Caco-2 (cell line): ENCODE data around the gene TMEM244. TPM values are rescaled to one million over a fixed set of nuclear protein-coding genes. Genes with fewer than 3 reads are reported as not detected.

Experiments
- BruUV-seq: library from RNA; stranded (reverse); fragments of 400-500 nt; replicated peaks from 2 replicates; lab custom pipeline; 2021; lab: Mats Ljungman, UMichigan
- CTCF ChIA-PET: fragments of 300-600 bp; sonication (Branson Sonifier 250); formaldehyde crosslinking; loops from one replicate; lab custom pipeline; 2022; ENCODE audit warnings: antibody characterized with exemption; lab: Charles Lee
- POLR2A ChIA-PET: fragments of 300-600 bp; sonication (Branson Sonifier 250); formaldehyde crosslinking; loops from one replicate; lab custom pipeline; 2022; ENCODE audit warnings: antibody characterized with exemption; lab: Charles Lee
- DNase-seq, 2 experiments: peaks; one replicate each; pipeline versions ENCODE4 v3.0.0 to v3.0.0-alpha.2; 2020 to 2022
- H3K27me3 ChIP-seq: replicated peaks from 2 replicates; pipeline ENCODE4 v1.6.0; 2011; ENCODE audit warnings: low read length; ENCODE audit not compliant: control insufficient read depth, insufficient read depth
- H3K36me3 ChIP-seq: 2 replicates; pipeline ENCODE4 v1.5.1; 2011; ENCODE audit warnings: low read length; ENCODE audit not compliant: control insufficient read depth, insufficient read depth
- H3K4me1 ChIP-seq: fragments of 250-450 bp; sonication (Bioruptor Pico); 2 replicates; pipeline ENCODE4 v1.5.1; 2020; ENCODE audit warnings: mild to moderate bottlenecking
- H3K4me3 ChIP-seq: 2 replicates; pipeline ENCODE4 v1.5.1; 2011; ENCODE audit warnings: low read depth, mild to moderate bottlenecking, control low read depth, low read length
- H3K9me3 ChIP-seq: fragments of 250-450 bp; sonication (Bioruptor Pico); 2 replicates; pipeline ENCODE4 v1.5.1; 2020; ENCODE audit warnings: mild to moderate bottlenecking, moderate library complexity
- H3K27ac Mint-ChIP-seq: one replicate; pipeline ENCODE4 v1.8.0; 2022; ENCODE audit warnings: mixed read lengths; ENCODE audit not compliant: unreplicated experiment
- H3K27me3 Mint-ChIP-seq: one replicate; pipeline ENCODE4 v1.8.0; 2022; ENCODE audit warnings: mixed read lengths; ENCODE audit not compliant: insufficient read depth, unreplicated experiment
- H3K36me3 Mint-ChIP-seq: one replicate; pipeline ENCODE4 v1.8.0; 2022; ENCODE audit warnings: mild to moderate bottlenecking, mixed read lengths; ENCODE audit not compliant: insufficient read depth, unreplicated experiment
- H3K4me1 Mint-ChIP-seq: one replicate; pipeline ENCODE4 v1.8.0; 2022; ENCODE audit warnings: low read depth, mixed read lengths; ENCODE audit not compliant: unreplicated experiment
- H3K4me3 Mint-ChIP-seq: one replicate; pipeline ENCODE4 v1.8.0; 2022; ENCODE audit warnings: mild to moderate bottlenecking, moderate library complexity, mixed read lengths; ENCODE audit not compliant: unreplicated experiment
- H3K9me3 Mint-ChIP-seq: one replicate; pipeline ENCODE4 v1.8.0; 2022; ENCODE audit warnings: mixed read lengths; ENCODE audit not compliant: unreplicated experiment
- CTCF ChIP-seq, 2 experiments: fragments of 200-600 bp in 1 of 2; IDR thresholded peaks; 1 replicate in 1 of 2; 2 replicates in 1 of 2; pipeline versions ENCODE4 v1.5.1 to v1.8.0; 2011 to 2022; ENCODE audit warnings: antibody characterized with exemption in 1 of 2, control low read depth in 1 of 2, inconsistent platforms in 1 of 2, low read depth in 1 of 2, low read length in 1 of 2, mild to moderate bottlenecking in 1 of 2, moderate library complexity in 1 of 2; ENCODE audit not compliant: insufficient read depth in 1 of 2, severe bottlenecking in 1 of 2, unreplicated experiment in 1 of 2
- intact Hi-C: fragments of 100-400 bp; cut with micrococcal nuclease; formaldehyde crosslinking; loops from one replicate; pipeline ENCODE4 v1.10.0; 2022; ENCODE audit not compliant: unreplicated experiment
- total RNA-seq: library from RNA; stranded (reverse); gene quantifications from 2 replicates; pipeline ENCODE4 v1.2.3, GENCODE V29; 2022

Gene TMEM244
- total RNA-seq, 1 experiment from 2014 or later, result not detected

- Histone ChIP-seq H3K9me3 (no peaks in the 10 kb centered on the region), H3K36me3 (no peaks in the 10 kb centered on the region), H3K4me3 (no peak overlapping the region), H3K27me3 (no peaks in the 10 kb centered on the region), H3K4me1 (no peaks in the 10 kb centered on the region)
- H3K36me3 Mint-ChIP-seq, result no peaks in the 10 kb centered on the region
- BruUV-seq, result no TSS peak
- H3K27me3 Mint-ChIP-seq, result peaks cover 5% of the 10 kb centered on the region
- intact Hi-C loops, result no loop called here
- CTCF ChIA-PET, result no interaction called here
- no peak overlapping the region for H3K4me3 Mint-ChIP-seq
- DNase-seq, result peak in 1 of 2 experiments; percentile 2
- H3K27ac Mint-ChIP-seq, result no peak overlapping the region
- POLR2A ChIA-PET, result no interaction called here
- H3K9me3 Mint-ChIP-seq, result no peaks in the 10 kb centered on the region
- H3K4me1 Mint-ChIP-seq, result peaks cover 3% of the 10 kb centered on the region
- TF ChIP-seq CTCF (IDR thresholded peaks at IDR 0.05; ENCODE audit: insufficient read depth in 1 of 2, low read depth in 1 of 2, low read length in 1 of 2, severe bottlenecking in 1 of 2, unreplicated experiment in 1 of 2), result no peak
These were observed 16.8 kb downstream of the TMEM244 start for GRCh38 chr6:129844118-129844891.

GRCh38 chr6:129843573-129843972, 17.5 kb downstream of the TMEM244 start:
- Mint-ChIP-seq H3K27me3 (peaks cover 5% of the 10 kb centered on the region), H3K4me1 (peaks cover 6% of the 10 kb centered on the region), H3K9me3 (peaks cover 1% of the 10 kb centered on the region), H3K27ac (no peak overlapping the region), H3K4me3 (no peak overlapping the region), H3K36me3 (no peaks in the 10 kb centered on the region)
- H3K27me3 ChIP-seq, result no peaks in the 10 kb centered on the region
- TF ChIP-seq CTCF (IDR thresholded peaks at IDR 0.05; ENCODE audit: insufficient read depth in 1 of 2, low read depth in 1 of 2, low read length in 1 of 2, severe bottlenecking in 1 of 2, unreplicated experiment in 1 of 2), result no peak
- ChIA-PET POLR2A (no interaction called here), CTCF (no interaction called here)
- no peaks in the 10 kb centered on the region for H3K4me1 ChIP-seq
- no peaks in the 10 kb centered on the region for H3K36me3 ChIP-seq
- H3K4me3 ChIP-seq, result no peak overlapping the region
- no peaks in the 10 kb centered on the region for H3K9me3 ChIP-seq
- no TSS peak for BruUV-seq
- DNase-seq, result no peak
- intact Hi-C loops, result no loop called here

- no peaks in the 10 kb centered on the region for H3K4me1 ChIP-seq
- Mint-ChIP-seq H3K9me3 (peaks cover 8% of the 10 kb centered on the region), H3K4me1 (peaks cover 6% of the 10 kb centered on the region), H3K4me3 (no peak overlapping the region), H3K36me3 (no peaks in the 10 kb centered on the region), H3K27me3 (peaks cover 5% of the 10 kb centered on the region), H3K27ac (no peak overlapping the region)
- H3K27me3 ChIP-seq, result no peaks in the 10 kb centered on the region
- no peaks in the 10 kb centered on the region for H3K9me3 ChIP-seq
- BruUV-seq, result no TSS peak
- ChIA-PET CTCF (no interaction called here), POLR2A (no interaction called here)
- intact Hi-C loops, result no loop called here
- no peak for TF ChIP-seq CTCF (IDR thresholded peaks at IDR 0.05; ENCODE audit: insufficient read depth in 1 of 2, low read depth in 1 of 2, low read length in 1 of 2, severe bottlenecking in 1 of 2, unreplicated experiment in 1 of 2)
- H3K36me3 ChIP-seq, result no peaks in the 10 kb centered on the region
- no peak for DNase-seq
- no peak overlapping the region for H3K4me3 ChIP-seq
These were observed 18.2 kb downstream of the TMEM244 start for GRCh38 chr6:129842881-129843409.
